Endometrial microvascular endothelial cells (primary cell): ENCODE data around the gene BMF. TPM values are rescaled to one million over a fixed set of nuclear protein-coding genes. Genes with fewer than 3 reads are reported as not detected.
"Not testable (repeated sequence)": the region's sequence is repeated elsewhere in the genome, so short reads cannot be mapped to it uniquely, and the experiment has no call there.

Experiments
- in situ Hi-C: cut with HindIII; loops from 2 replicates; pipeline ENCODE4 v1.10.0; 2017; ENCODE audit warnings: low sequenced_read_pairs, low pct_unique_long_range_greater_than_20kb; ENCODE audit errors: inconsistent ontology term
- total RNA-seq: library from RNA; depleted of rRNA; stranded (reverse); fragments of >200 nt; gene quantifications from one replicate; pipeline ENCODE4 v1.2.3, GENCODE V29; 2015; ENCODE audit errors: inconsistent ontology term

Gene BMF
- total RNA-seq, 1 donor from 2014 or later = 5.2 TPM

GRCh38 chr15:40074656-40075055 lies 34.0 kb downstream of the BMF start:
- in situ Hi-C loops = not testable (repeated sequence)

DNA sequence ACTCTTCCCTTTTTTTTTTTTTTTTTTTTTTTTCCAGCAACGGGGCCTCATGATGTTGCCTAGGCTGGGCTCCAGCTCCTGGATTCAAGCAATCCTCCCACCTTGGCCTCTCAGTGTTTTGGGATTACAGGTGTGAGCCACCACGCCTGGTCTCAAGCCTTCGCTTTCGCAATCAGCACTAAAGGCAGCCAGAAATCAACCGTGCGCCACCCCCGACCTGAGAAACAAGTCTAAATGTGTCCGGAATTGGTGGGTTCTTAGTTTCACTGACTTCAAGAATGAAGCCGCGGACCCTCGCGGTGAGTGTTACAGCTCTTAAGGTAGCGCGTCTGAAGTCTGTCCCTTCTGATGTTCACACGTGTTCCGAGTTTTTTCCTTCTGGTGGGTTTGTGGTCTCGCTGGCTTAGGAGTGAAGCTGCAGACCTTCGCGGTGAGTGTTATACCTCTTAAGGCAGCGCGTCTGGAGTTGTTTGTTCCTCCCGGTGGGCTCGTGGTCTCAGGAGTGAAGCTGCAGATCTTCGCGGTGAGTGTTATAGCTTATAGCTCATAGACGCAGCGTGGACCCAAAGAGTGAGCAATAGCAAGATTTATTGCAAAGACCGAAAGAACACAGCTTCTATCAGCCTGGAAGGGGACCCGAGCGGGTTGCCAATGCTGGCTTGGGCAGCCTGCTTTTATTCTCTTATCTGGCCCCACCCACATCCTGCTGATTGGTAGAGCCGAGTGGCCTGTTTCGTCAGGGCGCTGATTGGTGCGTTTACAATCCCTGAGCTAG lies 34.8 kb downstream of the BMF start:
- in situ Hi-C loops = not testable (repeated sequence)

- in situ Hi-C loops = no loop called here
Observed at GRCh38 chr15:40072216-40072990, 36.3 kb downstream of the BMF start.

DNA sequence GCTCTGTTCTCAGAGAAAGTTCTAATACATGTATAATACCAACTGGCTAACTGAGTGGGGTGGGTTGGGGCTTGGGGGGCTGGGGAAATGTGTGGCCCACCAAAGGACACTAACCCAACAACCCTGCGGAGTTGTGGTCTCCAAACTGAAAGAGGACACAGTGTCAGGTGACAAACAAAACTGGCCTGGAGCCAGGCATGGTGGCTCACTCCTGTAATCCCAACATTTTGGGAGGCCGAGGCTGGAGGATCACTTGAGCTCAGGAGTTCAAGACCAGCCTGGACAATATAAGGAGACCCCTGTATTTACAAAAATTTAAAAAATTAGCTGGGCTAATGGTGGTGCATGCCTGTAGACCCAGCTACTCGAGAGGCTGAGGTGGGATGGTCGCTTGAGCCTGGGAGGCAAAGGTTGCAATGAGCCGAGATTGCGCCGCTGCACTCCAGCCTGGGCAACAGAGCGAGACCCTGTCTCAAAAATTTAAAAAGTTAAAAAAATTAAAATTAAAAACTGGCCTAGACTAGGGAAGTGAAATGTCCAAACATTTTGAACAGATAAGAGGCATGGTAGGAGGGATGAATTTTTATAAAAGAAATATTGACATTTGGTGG lies 38.0 kb downstream of the BMF start:
- in situ Hi-C loops = no loop called here

GRCh38 chr15:40070166-40070557 lies 38.5 kb downstream of the BMF start:
- in situ Hi-C loops = no loop called here

GRCh38 chr15:40069178-40070165 lies 39.2 kb downstream of the BMF start:
- in situ Hi-C loops = no loop called here

GRCh38 chr15:40067921-40068624 lies 40.6 kb downstream of the BMF start:
- in situ Hi-C loops = no loop called here

GRCh38 chr15:40066589-40066988 lies 42.1 kb downstream of the BMF start:
- in situ Hi-C loops = no loop called here

- in situ Hi-C loops = no loop called here
Observed at GRCh38 chr15:40065166-40065565, 43.5 kb downstream of the BMF start.

DNA sequence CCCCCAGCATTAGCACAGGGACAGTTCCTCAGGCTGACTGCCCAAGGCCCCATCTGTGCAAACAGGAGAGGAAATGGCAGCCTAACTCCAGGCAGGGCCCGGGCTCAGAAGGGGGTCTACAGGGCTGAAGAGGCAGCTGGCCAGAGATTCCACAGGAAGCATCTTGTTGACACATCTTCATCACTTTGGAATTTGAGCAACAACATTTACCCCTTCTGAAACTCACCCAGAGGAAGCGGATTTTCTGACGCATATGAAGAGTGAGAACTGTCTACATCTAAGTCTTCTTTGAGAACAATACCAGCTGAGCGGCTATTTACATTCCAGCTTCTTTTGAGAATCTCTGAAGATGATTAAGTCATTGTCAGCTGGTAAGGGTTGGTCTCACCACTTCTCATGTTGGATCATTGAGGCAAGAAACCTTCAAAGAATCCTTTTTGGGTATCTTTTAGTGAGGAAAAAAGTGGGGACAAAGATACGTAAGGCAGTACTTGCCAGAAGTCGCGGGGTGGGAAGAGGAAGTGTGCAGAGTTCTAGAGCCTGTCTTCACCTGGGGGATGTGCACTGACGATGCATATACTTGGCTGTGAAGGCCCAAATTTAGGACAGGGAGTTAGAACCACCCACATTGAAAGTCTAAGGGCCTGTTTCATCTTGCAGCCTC lies 44.3 kb downstream of the BMF start:
- in situ Hi-C loops = no loop called here

DNA sequence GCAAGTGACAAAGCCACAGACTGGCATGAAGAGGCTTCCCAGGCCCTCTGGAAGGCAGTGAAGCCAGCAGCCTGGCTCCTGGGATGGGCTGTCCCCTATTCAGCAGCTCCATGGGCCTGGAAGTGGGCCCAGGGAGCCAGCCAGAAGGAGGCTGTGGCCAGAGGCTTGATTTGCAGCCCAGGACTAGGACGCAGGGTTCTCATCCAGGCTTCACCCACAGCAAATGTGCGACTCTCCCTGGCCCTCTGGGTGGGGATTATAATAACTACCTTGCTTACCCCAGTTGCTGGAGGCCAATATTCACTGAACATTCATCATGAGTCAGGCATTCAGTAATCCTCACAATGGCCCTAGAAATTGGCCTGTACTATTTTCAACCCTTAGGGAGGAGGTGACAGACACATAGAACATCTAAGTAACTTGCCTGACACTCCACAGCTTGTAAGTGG lies 45.1 kb downstream of the BMF start:
- in situ Hi-C loops = no loop called here

DNA sequence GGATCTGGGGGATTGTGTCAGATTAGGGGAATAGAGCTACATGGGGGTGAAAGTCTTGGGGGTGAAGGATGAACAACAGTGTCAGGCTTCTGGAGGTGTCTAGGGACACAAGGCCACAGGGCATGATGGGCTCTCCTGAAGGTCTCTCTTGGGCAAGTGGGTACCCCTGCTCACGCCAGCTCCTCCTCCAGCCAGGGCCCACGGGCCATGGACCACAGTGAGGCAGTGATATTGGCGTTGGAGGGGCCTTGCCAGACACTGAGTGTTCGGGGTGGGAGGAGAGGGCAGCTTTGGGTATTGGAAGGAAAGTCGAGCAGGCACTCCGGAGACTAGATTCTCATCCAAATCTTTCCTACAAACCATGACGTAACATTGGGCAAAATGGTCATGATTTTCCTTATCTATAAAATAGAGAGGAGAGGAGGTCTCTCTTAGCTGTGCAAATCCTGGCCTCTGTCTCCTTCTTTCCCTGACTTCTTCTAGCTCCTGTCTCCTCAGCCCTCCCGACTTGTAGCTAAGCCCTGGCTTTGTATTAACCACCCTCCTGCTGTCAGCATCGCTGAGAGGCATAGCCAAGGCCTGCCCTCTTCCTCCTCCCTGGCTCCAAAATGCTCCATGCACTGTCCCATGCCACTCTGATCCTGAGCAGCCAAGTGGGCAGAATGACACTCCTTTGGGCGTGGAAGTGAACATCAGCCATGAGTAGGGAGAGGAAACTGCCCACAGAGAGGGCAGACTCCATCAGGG lies 45.7 kb downstream of the BMF start:
- in situ Hi-C loops = no loop called here

DNA sequence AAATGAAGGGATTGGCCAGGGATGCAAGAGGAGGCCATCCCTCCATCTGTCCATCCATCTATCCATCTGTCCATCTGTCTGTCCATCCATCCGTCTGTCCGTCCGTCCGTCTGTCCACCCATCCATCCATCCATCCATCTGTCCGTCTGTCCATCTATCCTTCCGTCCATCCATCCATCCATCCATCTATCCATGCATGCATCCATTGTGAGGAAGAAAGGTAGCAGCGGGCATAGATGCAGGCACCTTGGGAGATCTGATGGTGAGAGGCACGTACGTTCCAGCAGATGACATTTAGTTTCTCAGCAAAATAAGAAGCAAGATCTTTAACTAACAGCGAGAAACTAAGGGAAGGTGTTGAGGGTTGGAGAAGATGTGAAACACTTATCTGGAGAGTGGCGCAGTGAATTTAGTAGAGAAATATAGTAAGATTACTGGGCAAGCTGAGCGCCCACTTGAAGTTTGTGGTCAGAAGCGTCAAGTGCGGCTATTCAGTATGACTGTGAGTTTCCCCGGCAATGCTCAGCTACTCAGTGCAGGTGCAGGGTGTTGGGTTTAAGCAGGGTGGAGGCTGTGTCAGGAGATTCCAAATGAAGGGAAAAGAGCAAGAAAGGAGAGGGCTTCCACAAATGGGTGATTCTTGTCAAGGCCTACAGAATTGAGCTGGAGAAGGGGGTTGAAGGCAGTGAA lies 47.3 kb downstream of the BMF start:
- in situ Hi-C loops = no loop called here

- in situ Hi-C loops = no loop called here
Observed at GRCh38 chr15:40060236-40060961, 48.3 kb downstream of the BMF start.

- in situ Hi-C loops = no loop called here
Observed at GRCh38 chr15:40059821-40060220, 48.9 kb downstream of the BMF start.
